IMR-90 (cell line): Measurements from ENCODE around the gene ADAMTS12. TPM values are rescaled to one million over a fixed set of nuclear protein-coding genes. Genes with fewer than 3 reads are reported as not detected.

Experiments used
- ATAC-seq: fragments of 200-7000 bp; cut with Tn5 transposase; 2 replicates; pipeline ENCODE4 v1.9.1; 2020; ENCODE audit warnings: low read depth, mild to moderate bottlenecking, moderate library complexity
- BruUV-seq: library from RNA; stranded (reverse); fragments of 400-500 nt; replicated peaks from 2 replicates; lab custom pipeline; 2021; lab: Mats Ljungman, UMichigan
- CTCF ChIA-PET: fragments of 300-600 bp; formaldehyde crosslinking; extraction: SDS; loops from one replicate; lab custom pipeline; 2021; ENCODE audit warnings: antibody characterized with exemption; lab: Yijun Ruan, JAX
- POLR2A ChIA-PET: fragments of 300-600 bp; sonication (Branson Sonifier 250); formaldehyde crosslinking; loops from one replicate; lab custom pipeline; 2022; ENCODE audit warnings: antibody characterized with exemption; ENCODE audit not compliant: unreplicated experiment; lab: Charles Lee
- DNase-seq: peaks from one replicate; pipeline ENCODE4 v3.0.0; 2013
- H2AFZ ChIP-seq: replicated peaks from 2 replicates; pipeline ENCODE3; 2013; ENCODE audit warnings: low read length, mild to moderate bottlenecking; ENCODE audit not compliant: poor library complexity
- H2AK5ac ChIP-seq: 2 replicates; pipeline ENCODE4 v1.6.1; 2013; ENCODE audit warnings: low read depth, low read length, inconsistent platforms
- H2AK9ac ChIP-seq: replicated peaks from 2 replicates; pipeline ENCODE3; 2013; ENCODE audit warnings: mild to moderate bottlenecking, low read depth, low read length, moderate library complexity; ENCODE audit not compliant: poor library complexity
- H2BK120ac ChIP-seq: 2 replicates; pipeline ENCODE4 v1.6.1; 2013; ENCODE audit warnings: low read depth, low read length, inconsistent platforms
- H2BK15ac ChIP-seq: 3 replicates; pipeline ENCODE4 v1.6.1; 2013; ENCODE audit warnings: low read depth, low read length, inconsistent platforms
- H2BK20ac ChIP-seq: 2 replicates; pipeline ENCODE4 v1.6.1; 2013; ENCODE audit warnings: low read depth, mild to moderate bottlenecking, inconsistent platforms, low read length, moderate library complexity
- H2BK5ac ChIP-seq: 2 replicates; pipeline ENCODE4 v1.6.1; 2013; ENCODE audit warnings: mild to moderate bottlenecking, low read depth, low read length, inconsistent platforms; ENCODE audit not compliant: poor library complexity, severe bottlenecking
- H3K14ac ChIP-seq: replicated peaks from 2 replicates; pipeline ENCODE4 v1.6.1; 2013; ENCODE audit warnings: low read depth, low read length, inconsistent platforms
- H3K18ac ChIP-seq: 2 replicates; pipeline ENCODE4 v1.6.1; 2013; ENCODE audit warnings: low read depth, low read length, control low read depth
- H3K23ac ChIP-seq: 2 replicates; pipeline ENCODE4 v1.6.1; 2013; ENCODE audit warnings: low read depth, low read length, inconsistent platforms
- H3K27ac ChIP-seq: 2 replicates; pipeline ENCODE4 v1.5.1; 2013; ENCODE audit warnings: mild to moderate bottlenecking, control low read depth, low read length; ENCODE audit not compliant: insufficient read depth
- H3K27me3 ChIP-seq: 2 replicates; pipeline ENCODE4 v1.6.1; 2013; ENCODE audit warnings: low read length; ENCODE audit not compliant: control insufficient read depth, insufficient read depth
- H3K36me3 ChIP-seq: 2 replicates; pipeline ENCODE4 v1.6.1; 2013; ENCODE audit warnings: low read length, mixed read lengths; ENCODE audit not compliant: control insufficient read depth, insufficient read depth
- H3K4ac ChIP-seq: 2 replicates; pipeline ENCODE4 v1.6.1; 2013; ENCODE audit warnings: low read depth, low read length, inconsistent platforms
- H3K4me1 ChIP-seq: 2 replicates; pipeline ENCODE4 v1.6.1; 2013; ENCODE audit warnings: low read length, mixed read lengths; ENCODE audit not compliant: control insufficient read depth, insufficient read depth
- H3K4me2 ChIP-seq: 2 replicates; pipeline ENCODE4 v1.6.1; 2013; ENCODE audit warnings: low read depth, mild to moderate bottlenecking, control low read depth, low read length, moderate library complexity
- H3K4me3 ChIP-seq: 2 replicates; pipeline ENCODE4 v1.5.1; 2013; ENCODE audit warnings: low read depth, mild to moderate bottlenecking, control low read depth, low read length, moderate library complexity; ENCODE audit not compliant: insufficient read depth
- H3K56ac ChIP-seq: 2 replicates; pipeline ENCODE4 v1.6.1; 2013; ENCODE audit warnings: low read length, inconsistent platforms; ENCODE audit not compliant: insufficient read depth; ENCODE audit errors: extremely low read depth
- H3K79me1 ChIP-seq, 2 experiments: 2 replicates each; pipeline ENCODE4 v1.6.1; 2013; ENCODE audit warnings: low read length in 2 of 2, inconsistent platforms in 1 of 2, low read depth in 1 of 2
- H3K9ac ChIP-seq: 2 replicates; pipeline ENCODE4 v1.6.1; 2013; ENCODE audit warnings: low read depth, low read length, control low read depth
- H3K9me1 ChIP-seq: 2 replicates; pipeline ENCODE4 v1.6.1; 2013; ENCODE audit warnings: low read length, inconsistent platforms; ENCODE audit not compliant: insufficient read depth
- H3K9me3 ChIP-seq: 2 replicates; pipeline ENCODE4 v1.6.1; 2013; ENCODE audit warnings: low read length; ENCODE audit not compliant: control insufficient read depth, insufficient read depth
- H4K20me1 ChIP-seq: 2 replicates; pipeline ENCODE4 v1.6.1; 2013; ENCODE audit warnings: low read length, inconsistent platforms; ENCODE audit not compliant: insufficient read depth
- H4K5ac ChIP-seq: 2 replicates; pipeline ENCODE4 v1.6.1; 2013; ENCODE audit warnings: mild to moderate bottlenecking, low read depth, low read length, control low read depth
- H4K8ac ChIP-seq, 2 experiments: 2 replicates each; pipeline ENCODE4 v1.6.1; 2013; ENCODE audit warnings: low read depth in 2 of 2, low read length in 2 of 2, control low read depth in 1 of 2, inconsistent platforms in 1 of 2
- H4K91ac ChIP-seq: 2 replicates; pipeline ENCODE4 v1.6.1; 2013; ENCODE audit warnings: low read depth, low read length, inconsistent platforms; ENCODE audit not compliant: insufficient read depth
- BHLHE40 ChIP-seq: fragments of 150-350 bp; IDR thresholded peaks from 2 replicates; pipeline ENCODE4 v1.6.1; 2016; ENCODE audit warnings: mild to moderate bottlenecking, low read depth, low read length
- CTCF ChIP-seq: conservative IDR thresholded peaks from 2 replicates; pipeline ENCODE4 v1.5.1; 2012; ENCODE audit warnings: mild to moderate bottlenecking, low read depth, low read length, improper control_type of control experiment
- ELK1 ChIP-seq: fragments of 150-350 bp; IDR thresholded peaks from 2 replicates; pipeline ENCODE4 v1.6.1; 2016; ENCODE audit warnings: low read depth, mild to moderate bottlenecking, low read length, moderate library complexity, borderline replicate concordance
- FOS ChIP-seq: fragments of 150-350 bp; IDR thresholded peaks from 2 replicates; pipeline ENCODE4 v1.6.1; 2016; ENCODE audit warnings: low read depth, low read length
- MAZ ChIP-seq: IDR thresholded peaks from 2 replicates; pipeline ENCODE4 v1.6.1; 2012; ENCODE audit warnings: low read depth, mild to moderate bottlenecking, low read length, improper control_type of control experiment, moderate library complexity, borderline replicate concordance
- MXI1 ChIP-seq: IDR thresholded peaks from 2 replicates; pipeline ENCODE4 v1.6.1; 2012; ENCODE audit warnings: low read depth, mild to moderate bottlenecking, low read length, moderate library complexity, borderline replicate concordance
- POLR2A ChIP-seq: IDR thresholded peaks from 2 replicates; pipeline ENCODE4 v1.6.1; 2012; ENCODE audit warnings: mild to moderate bottlenecking, low read depth, low read length
- RAD21 ChIP-seq: IDR thresholded peaks from 2 replicates; pipeline ENCODE4 v1.6.1; 2012; ENCODE audit warnings: low read length, improper control_type of control experiment
- USF2 ChIP-seq: fragments of 150-350 bp; IDR thresholded peaks from 2 replicates; pipeline ENCODE4 v1.6.1; 2017; ENCODE audit warnings: mild to moderate bottlenecking, antibody characterized with exemption, low read length, low read depth
- WGBS, 2 experiments: methylation state at CpG; one replicate each; pipeline versions ENCODE4 v1.1.5 to v1.1.7; 2013; ENCODE audit warnings: missing lambda C conversion rate in 2 of 2; ENCODE audit not compliant: insufficient read length in 1 of 2; ENCODE audit errors: extremely low coverage in 2 of 2; 5-methylcytosine and 5-hydroxymethylcytosine counted together
- dilution Hi-C: fragments of 300-500 bp; cut with HindIII; formaldehyde crosslinking; loops from one replicate; pipeline ENCODE4 v1.14.3; 2018; ENCODE audit warnings: low sequenced_read_pairs; ENCODE audit not compliant: unreplicated experiment
- in situ Hi-C: fragments of 300-500 bp; cut with MboI; formaldehyde crosslinking; loops from 3 replicates; pipeline ENCODE4 v1.14.3; 2019; ENCODE audit warnings: low sequenced_read_pairs, inconsistent platforms, mixed read lengths
- intact Hi-C: fragments of 100-400 bp; cut with micrococcal nuclease; formaldehyde crosslinking; loops from 2 replicates; pipeline ENCODE4 v1.10.0; 2022
- polyA plus RNA-seq, 3 experiments: library from polyadenylated mRNA; depleted of rRNA; stranded (reverse); fragments of >200 nt; gene quantifications; 2 replicates each; pipeline ENCODE4 v1.2.3, GENCODE V29; 2012; ENCODE audit warnings: low replicate concordance in 1 of 3
- total RNA-seq: library from RNA; depleted of rRNA; stranded (reverse); fragments of >200 nt; gene quantifications from 2 replicates; pipeline ENCODE4 v1.2.3, GENCODE V29; 2012

ADAMTS12 gene
- total and polyA plus RNA-seq, 2 of the 4 experiments (the other 2 are of a cell fraction), result 27.3 to 51.3 TPM

GRCh38 chr5:33855396-33855795 is 36.4 kb downstream of the ADAMTS12 start:
- Histone ChIP-seq H3K23ac (no peak overlapping the region; the same call in 1 of the 2 replicates), H3K18ac (no peak overlapping the region; the same call in 1 of the 2 replicates), H4K91ac (no peak overlapping the region), H3K4me1 (peaks cover 21% of the 10 kb centered on the region), H3K27ac (no peak overlapping the region), H2BK15ac (peak overlapping the region; percentile 63; the same call in 1 of the 3 replicates), H3K9ac (no peak overlapping the region), H4K8ac (peak overlapping the region in 1 of 2 experiments; percentile 10; a peak in 1 of 4 replicates), H3K79me1 (peaks cover 22 to 75% of the 10 kb centered on the region in 2 experiments), H2AK9ac (peak overlapping the region; percentile 10), H4K20me1 (peaks cover 5% of the 10 kb centered on the region; the same call in 1 of the 2 replicates), H3K9me3 (no peaks in the 10 kb centered on the region), H3K27me3 (no peaks in the 10 kb centered on the region), H2AK5ac (0 out of 2 replicates have a peak overlapping the region, but pooled peaks have one; percentile 21), H3K56ac (no peak overlapping the region; the same call in 1 of the 2 replicates), H3K14ac (peak overlapping the region; percentile 3; the same call in 1 of the 2 replicates), H2BK20ac (no peak overlapping the region), H3K4ac (peak overlapping the region; percentile 55), H3K4me2 (no peak overlapping the region; the same call in 1 of the 2 replicates), H3K4me3 (no peak overlapping the region), H2BK5ac (peak overlapping the region; percentile 66), H3K9me1 (peaks cover 24% of the 10 kb centered on the region), H2AFZ (no peak overlapping the region), H3K36me3 (no peaks in the 10 kb centered on the region), H2BK120ac (no peak overlapping the region; the same call in 1 of the 2 replicates), H4K5ac (no peak overlapping the region)
- intact Hi-C loops (no loop called here), dilution Hi-C loops (no loop called here), in situ Hi-C loops (no loop called here)
- ChIA-PET POLR2A (no interaction called here), CTCF (no interaction called here)
- no peak for TF ChIP-seq MAZ
- TF ChIP-seq CTCF, result no peak
- TF ChIP-seq RAD21, result no peak
- no peak for TF ChIP-seq USF2
- TF ChIP-seq ELK1, result no peak
- TF ChIP-seq POLR2A, result no peak
- TF ChIP-seq MXI1, result no peak
- no peak for TF ChIP-seq FOS
- no peak for TF ChIP-seq BHLHE40
- DNase-seq (peak; percentile 36), ATAC-seq (no peak)
- BruUV-seq, result no TSS peak
- no CpG with 5 or more reads among the region's 4 CpGs for WGBS, 2 experiments
